HCT116 (cell line): ENCODE results near the gene MSLN. TPM values are rescaled to one million over a fixed set of nuclear protein-coding genes. Genes with fewer than 3 reads are reported as not detected.

Experiments
- ATAC-seq: fragments of 200-7000 bp; cut with Tn5 transposase; 2 replicates; pipeline ENCODE4 v1.9.1; 2020; ENCODE audit warnings: mild to moderate bottlenecking, moderate library complexity
- BruUV-seq: library from RNA; stranded (reverse); fragments of 400-500 nt; replicated peaks from 2 replicates; lab custom pipeline; 2021; lab: Mats Ljungman, UMichigan
- CTCF ChIA-PET: fragments of 300-600 bp; sonication (Branson Sonifier 250); formaldehyde crosslinking; loops from one replicate; lab custom pipeline; 2021; ENCODE audit warnings: antibody characterized with exemption; lab: Charles Lee
- POLR2A ChIA-PET: fragments of 300-600, 350-600 bp; sonication (Branson Sonifier 250); formaldehyde crosslinking; loops from one replicate; lab custom pipeline; 2021; ENCODE audit warnings: antibody characterized with exemption; lab: Charles Lee
- RAD21 ChIA-PET, 2 experiments: fragments of 300-600 bp; sonication (Branson Sonifier 250); formaldehyde crosslinking; loops; one replicate each; lab custom pipeline; 2023; ENCODE audit warnings: low total read pairs in 2 of 2; ENCODE audit not compliant: uncharacterized antibody in 2 of 2, unreplicated experiment in 2 of 2, low non-redundant PET in 1 of 2; lab: Charles Lee
- DNase-seq: peaks from one replicate; pipeline ENCODE4 v3.0.0-alpha.2; 2010; ENCODE audit warnings: low read depth, low spot score
- H2AFZ ChIP-seq: fragments of 200-600 bp; shearing (Covaris generic), sonication (generic); 2 replicates; pipeline ENCODE4 v1.6.1; 2017; ENCODE audit warnings: low read depth, mixed run types, mixed read lengths, antibody characterized with exemption, low read length; ENCODE audit not compliant: poor library complexity, severe bottlenecking
- H3K27ac ChIP-seq: 2 replicates; pipeline ENCODE4 v1.5.1; 2012; ENCODE audit warnings: low read depth, low read length
- H3K27me3 ChIP-seq: fragments of 200-600 bp; sonication (generic); 2 replicates; pipeline ENCODE4 v1.6.1; 2016; ENCODE audit warnings: mixed run types, low read length, mixed read lengths; ENCODE audit not compliant: insufficient read depth
- H3K36me3 ChIP-seq, 2 experiments: fragments of 200-500 bp in 1 of 2; fragments of 200-600 bp in 1 of 2; sonication (Bioruptor generic) in 1 of 2; sonication (generic) in 1 of 2; 2 replicates each; pipeline versions ENCODE4 v1.5.1 to v1.6.1; 2014 to 2016; ENCODE audit warnings: low read length in 2 of 2, inconsistent platforms in 1 of 2, mixed read lengths in 1 of 2, mixed run types in 1 of 2; ENCODE audit not compliant: insufficient read depth in 2 of 2, control insufficient read depth in 1 of 2
- H3K4me1 ChIP-seq, 2 experiments: fragments of 200-600 bp in 1 of 2; sonication (generic) in 1 of 2; 2 replicates each; pipeline versions ENCODE4 v1.5.1 to v1.6.1; 2012 to 2017; ENCODE audit warnings: low read length in 2 of 2, inconsistent platforms in 1 of 2, mild to moderate bottlenecking in 1 of 2, mixed read lengths in 1 of 2, mixed run types in 1 of 2, moderate library complexity in 1 of 2; ENCODE audit not compliant: insufficient read depth in 2 of 2, control insufficient read depth in 1 of 2
- H3K4me2 ChIP-seq: fragments of 200-600 bp; sonication (generic); 2 replicates; pipeline ENCODE4 v1.6.1; 2017; ENCODE audit warnings: mixed run types, low read length, mixed read lengths
- H3K4me3 ChIP-seq, 2 experiments: fragments of 200-600 bp in 1 of 2; sonication (generic) in 1 of 2; replicated peaks in 1 of 2; 2 replicates each; pipeline ENCODE4 v1.5.1; 2011 to 2016; ENCODE audit warnings: low read length in 2 of 2, control low read depth in 1 of 2, low read depth in 1 of 2, mild to moderate bottlenecking in 1 of 2, mixed read lengths in 1 of 2, mixed run types in 1 of 2
- H3K79me2 ChIP-seq: fragments of 200-600 bp; sonication (generic); 2 replicates; pipeline ENCODE4 v1.6.1; 2017; ENCODE audit warnings: mild to moderate bottlenecking, mixed run types, low read length, moderate library complexity, mixed read lengths; ENCODE audit not compliant: insufficient read depth
- H3K9ac ChIP-seq: fragments of 200-600 bp; sonication (generic); 2 replicates; pipeline ENCODE4 v1.6.1; 2016; ENCODE audit warnings: low read length, mixed read lengths
- H3K9me2 ChIP-seq: fragments of 200-600 bp; sonication (generic), shearing (Covaris generic); 2 replicates; pipeline ENCODE4 v1.6.1; 2017; ENCODE audit warnings: mixed run types, mild to moderate bottlenecking, moderate library complexity; ENCODE audit not compliant: insufficient read depth
- H3K9me3 ChIP-seq, 2 experiments: fragments of 200-500 bp in 1 of 2; fragments of 200-600 bp in 1 of 2; sonication (Bioruptor generic) in 1 of 2; sonication (generic) in 1 of 2; 2 replicates each; pipeline ENCODE4 v1.6.1; 2014 to 2017; ENCODE audit warnings: low read length in 2 of 2, mixed read lengths in 2 of 2, inconsistent platforms in 1 of 2, low read depth in 1 of 2, mild to moderate bottlenecking in 1 of 2, mixed run types in 1 of 2, moderate library complexity in 1 of 2; ENCODE audit not compliant: control insufficient read depth in 1 of 2, insufficient read depth in 1 of 2
- H4K20me1 ChIP-seq: fragments of 200-600 bp; sonication (generic), shearing (Covaris generic); 2 replicates; pipeline ENCODE4 v1.6.1; 2017; ENCODE audit warnings: mixed run types, mild to moderate bottlenecking, moderate library complexity; ENCODE audit not compliant: insufficient read depth
- CBX3 ChIP-seq: IDR thresholded peaks from 2 replicates; pipeline ENCODE4 v1.6.1; 2012; ENCODE audit warnings: low read depth
- CEBPB ChIP-seq: IDR thresholded peaks from 2 replicates; pipeline ENCODE4 v1.6.1; 2012; ENCODE audit warnings: low read depth
- EGR1 ChIP-seq: IDR thresholded peaks from 2 replicates; pipeline ENCODE4 v1.6.1; 2012; ENCODE audit warnings: low read depth
- EZH2phosphoT487 ChIP-seq: fragments of 200-600 bp; IDR thresholded peaks from 2 replicates; pipeline ENCODE4 v1.6.1; 2018; ENCODE audit warnings: antibody characterized with exemption, borderline replicate concordance
- FOSL1 ChIP-seq: IDR thresholded peaks from 2 replicates; pipeline ENCODE4 v1.6.1; 2012; ENCODE audit warnings: low read depth
- POLR2A ChIP-seq: IDR thresholded peaks from 2 replicates; pipeline ENCODE4 v1.7.0; 2011; ENCODE audit warnings: borderline replicate concordance; ENCODE audit not compliant: insufficient read depth, insufficient read length; ENCODE audit errors: extremely low read depth
- POLR2AphosphoS5 ChIP-seq: IDR thresholded peaks from 2 replicates; pipeline ENCODE4 v1.6.1; 2011; ENCODE audit warnings: mild to moderate bottlenecking, low read depth, low read length, moderate library complexity
- RAD21 ChIP-seq: IDR thresholded peaks from 2 replicates; pipeline ENCODE4 v1.6.1; 2012; ENCODE audit warnings: low read depth, mild to moderate bottlenecking
- SIN3A ChIP-seq: IDR thresholded peaks from 2 replicates; pipeline ENCODE4 v1.6.1; 2012; ENCODE audit warnings: low read depth
- YY1 ChIP-seq: IDR thresholded peaks from 2 replicates; pipeline ENCODE4 v1.6.1; 2011; ENCODE audit warnings: low read length, low read depth, moderate library complexity, mild to moderate bottlenecking; ENCODE audit not compliant: insufficient replicate concordance; ENCODE audit errors: extremely low read depth
- ZBTB33 ChIP-seq: IDR thresholded peaks from 2 replicates; pipeline ENCODE4 v1.6.1; 2011; ENCODE audit warnings: mild to moderate bottlenecking, low read length, moderate library complexity; ENCODE audit not compliant: insufficient replicate concordance; ENCODE audit errors: extremely low read depth
- ZFX ChIP-seq: fragments of 450-650 bp; IDR thresholded peaks from 2 replicates; pipeline ENCODE4 v1.6.1; 2017
- intact Hi-C: fragments of 100-400 bp; cut with micrococcal nuclease; formaldehyde crosslinking; loops from 2 replicates; pipeline ENCODE4 v1.10.0; 2022
- total RNA-seq: library from RNA; stranded (reverse); gene quantifications from one replicate; pipeline ENCODE4 v1.2.1, GENCODE V29; 2021; ENCODE audit not compliant: unreplicated experiment
- TF ChIP-seq, protein P1 (sequence below), 3 experiments: fragments of 200-600 bp in 1 of 3; sonication (generic) in 1 of 3; IDR thresholded peaks in 2 of 3; conservative IDR thresholded peaks in 1 of 3; 2 replicates each; pipeline ENCODE4 v1.5.1; 2012 to 2017; ENCODE audit warnings: low read depth in 2 of 3, low read length in 2 of 3, antibody characterized with exemption in 1 of 3, borderline replicate concordance in 1 of 3, control low read depth in 1 of 3, mild to moderate bottlenecking in 1 of 3, mixed read lengths in 1 of 3, mixed run types in 1 of 3, moderate library complexity in 1 of 3; ENCODE audit not compliant: insufficient read depth in 1 of 3

The MSLN gene
- total RNA-seq, 1 experiment from 2014 or later = 40.9 TPM

DNA sequence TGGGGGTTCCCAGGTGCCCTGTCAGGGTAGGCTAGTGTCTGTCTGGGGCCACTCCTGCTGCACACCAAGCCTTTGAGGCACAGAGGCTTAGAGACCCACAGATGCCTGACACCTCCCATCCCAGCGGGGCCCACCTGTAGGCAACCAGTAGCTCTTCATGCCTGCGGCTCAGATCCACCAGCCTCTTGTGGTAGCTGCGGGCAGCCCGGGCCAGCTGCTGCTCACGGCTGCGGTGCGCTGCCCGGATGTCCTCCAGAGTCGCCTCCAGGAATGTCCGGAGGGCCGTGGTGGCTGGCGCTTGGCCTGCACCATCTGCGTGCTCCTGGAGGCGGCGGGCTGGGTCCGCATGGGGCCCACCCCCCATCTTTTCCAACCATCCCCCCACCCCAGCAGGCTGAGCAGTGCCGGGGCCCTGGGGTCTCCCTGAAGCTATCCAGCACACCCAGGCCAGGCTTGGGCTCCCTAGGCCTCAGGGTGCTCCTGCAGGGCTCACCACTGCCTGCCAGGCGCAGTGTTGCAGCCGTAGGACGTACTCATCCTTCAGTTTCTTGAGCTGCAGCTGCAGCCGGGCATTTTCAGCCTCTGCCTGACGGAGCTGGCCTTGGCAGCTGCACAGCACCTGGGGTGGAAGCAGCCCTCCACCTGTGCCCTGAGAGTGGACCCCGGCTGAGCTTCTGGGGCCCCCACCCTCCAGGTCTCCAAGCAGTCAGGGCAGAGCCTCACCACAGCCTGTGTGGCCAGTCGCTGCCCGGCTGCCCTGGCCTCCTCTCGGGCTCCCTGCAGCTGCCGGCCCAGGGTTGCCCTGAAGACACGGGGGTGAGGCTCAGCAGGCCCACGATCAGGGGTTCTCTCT lies 36.1 kb upstream of the MSLN start:
- DNase-seq (no peak), ATAC-seq (no peak)
- H3K9me2 ChIP-seq = no peaks in the 10 kb centered on the region
- CTCF ChIA-PET = interaction anchor here (1.0 to 2.4 kb wide), 2 partner anchors 12 to 17 kb away, joined by 3 to 10 read pairs; no protein-coding TSS in a partner anchor
- no peak overlapping the region for H2AFZ ChIP-seq
- no peaks in the 10 kb centered on the region for H3K9me3 ChIP-seq
- no peak overlapping the region for H3K27ac ChIP-seq
- TF ChIP-seq POLR2AphosphoS5 = peak; percentile 13; the same call in 1 of the 2 replicates
- TF ChIP-seq FOSL1 = no peak
- TF ChIP-seq POLR2A = peak; percentile 1
- TF ChIP-seq ZFX = no peak
- TF ChIP-seq CBX3 = no peak
- TF ChIP-seq RAD21 = no peak
- H3K4me1 ChIP-seq = peaks cover 16 to 58% of the 10 kb centered on the region in 2 experiments
- no TSS peak for BruUV-seq
- intact Hi-C loops = no loop called here
- no peaks in the 10 kb centered on the region for H3K36me3 ChIP-seq
- RAD21 ChIA-PET = no interaction called here
- H3K79me2 ChIP-seq = peaks cover 19% of the 10 kb centered on the region; the same call in 1 of the 2 replicates
- no peaks in the 10 kb centered on the region for H3K27me3 ChIP-seq
- H3K9ac ChIP-seq = no peak overlapping the region
- no peaks in the 10 kb centered on the region for H4K20me1 ChIP-seq
- H3K4me2 ChIP-seq = no peak overlapping the region
- no peak overlapping the region for H3K4me3 ChIP-seq
- POLR2A ChIA-PET = interaction anchor here (3.0 kb wide), 1 partner anchor 9 kb away, joined by 20 read pairs; the partner anchor contains the start of gene METRN

DNA sequence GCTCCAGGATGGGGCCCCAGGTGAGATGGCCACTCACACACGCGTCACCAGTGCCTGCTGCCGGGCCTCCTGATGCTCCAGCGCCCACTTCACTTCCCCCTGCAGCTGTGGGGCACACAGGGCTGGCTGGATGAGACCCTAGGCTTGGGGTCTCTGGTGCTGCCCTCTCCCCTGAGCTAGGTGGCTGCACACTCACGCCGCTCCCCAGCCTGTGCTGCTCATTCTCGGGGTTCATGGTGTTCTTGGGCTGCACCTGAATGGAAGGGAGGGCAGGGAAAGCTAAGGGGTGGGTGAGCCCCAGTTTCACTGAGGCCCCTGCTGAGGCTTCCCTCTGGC lies 35.5 kb upstream of the MSLN start:
- DNase-seq = no peak
- H3K27me3 ChIP-seq = no peaks in the 10 kb centered on the region
- no peak overlapping the region for H3K9ac ChIP-seq
- H3K36me3 ChIP-seq = no peaks in the 10 kb centered on the region
- no peak overlapping the region for H3K27ac ChIP-seq
- RAD21 ChIA-PET = interaction anchor here in 1 of 2 experiments (0.5 kb wide), 1 partner anchor 12 kb away, joined by 4 read pairs; no protein-coding TSS in a partner anchor
- peaks cover 11 to 56% of the 10 kb centered on the region in 2 experiments for H3K4me1 ChIP-seq
- BruUV-seq = no TSS peak
- intact Hi-C loops = no loop called here
- H3K4me2 ChIP-seq = no peak overlapping the region
- no peaks in the 10 kb centered on the region for H3K9me3 ChIP-seq
- TF ChIP-seq SIN3A (no peak), YY1 (no peak), CEBPB (no peak), ZBTB33 (no peak), ZFX (no peak), EGR1 (no peak), EZH2phosphoT487 (no peak), POLR2A (no peak)
- TF ChIP-seq, protein P1, sequence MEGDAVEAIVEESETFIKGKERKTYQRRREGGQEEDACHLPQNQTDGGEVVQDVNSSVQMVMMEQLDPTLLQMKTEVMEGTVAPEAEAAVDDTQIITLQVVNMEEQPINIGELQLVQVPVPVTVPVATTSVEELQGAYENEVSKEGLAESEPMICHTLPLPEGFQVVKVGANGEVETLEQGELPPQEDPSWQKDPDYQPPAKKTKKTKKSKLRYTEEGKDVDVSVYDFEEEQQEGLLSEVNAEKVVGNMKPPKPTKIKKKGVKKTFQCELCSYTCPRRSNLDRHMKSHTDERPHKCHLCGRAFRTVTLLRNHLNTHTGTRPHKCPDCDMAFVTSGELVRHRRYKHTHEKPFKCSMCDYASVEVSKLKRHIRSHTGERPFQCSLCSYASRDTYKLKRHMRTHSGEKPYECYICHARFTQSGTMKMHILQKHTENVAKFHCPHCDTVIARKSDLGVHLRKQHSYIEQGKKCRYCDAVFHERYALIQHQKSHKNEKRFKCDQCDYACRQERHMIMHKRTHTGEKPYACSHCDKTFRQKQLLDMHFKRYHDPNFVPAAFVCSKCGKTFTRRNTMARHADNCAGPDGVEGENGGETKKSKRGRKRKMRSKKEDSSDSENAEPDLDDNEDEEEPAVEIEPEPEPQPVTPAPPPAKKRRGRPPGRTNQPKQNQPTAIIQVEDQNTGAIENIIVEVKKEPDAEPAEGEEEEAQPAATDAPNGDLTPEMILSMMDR (IDR thresholded peaks at IDR 0.05 in 2 of 3, conservative IDR thresholded peaks at IDR 0.05 in 1 of 3; ENCODE audit: borderline replicate concordance in 1 of 3, insufficient read depth in 1 of 3, low read depth in 2 of 3, low read length in 2 of 3) = no peak
- TF ChIP-seq, all 23 proteins: peak for 0
- POLR2A ChIA-PET = interaction anchor here (3.0 kb wide), 1 partner anchor 10 kb away, joined by 20 read pairs; the partner anchor contains the start of gene METRN
- no peaks in the 10 kb centered on the region for H3K9me2 ChIP-seq
- no peak overlapping the region for H3K4me3 ChIP-seq
- no peak for ATAC-seq
- CTCF ChIA-PET = interaction anchor here (1.0 to 2.6 kb wide), 2 partner anchors 12 to 16 kb away, joined by 3 to 11 read pairs; no protein-coding TSS in a partner anchor
- H4K20me1 ChIP-seq = no peaks in the 10 kb centered on the region
- H3K79me2 ChIP-seq = peaks cover 24% of the 10 kb centered on the region; the same call in 1 of the 2 replicates
- H2AFZ ChIP-seq = no peak overlapping the region
